Loucy (cell line): ENCODE results near the gene PCCA.

Experiments
- H2AFZ ChIP-seq: fragments of 200-600 bp; sonication (generic); 2 replicates; pipeline ENCODE4 v1.6.0; 2016; ENCODE audit warnings: antibody characterized with exemption, mild to moderate bottlenecking, low read length, moderate library complexity
- H3F3A ChIP-seq: fragments of 200-600 bp; 2 replicates; pipeline ENCODE4 v1.6.0; 2016; ENCODE audit warnings: antibody characterized with exemption, low read depth, mild to moderate bottlenecking
- H3K27me3 ChIP-seq: fragments of 200-600 bp; sonication (generic); 2 replicates; pipeline ENCODE4 v1.6.1; 2014; ENCODE audit warnings: low read length, mild to moderate bottlenecking; ENCODE audit not compliant: insufficient read depth, poor library complexity, severe bottlenecking
- H3K36me3 ChIP-seq: fragments of 200-600 bp; sonication (generic); 2 replicates; pipeline ENCODE4 v1.6.1; 2016; ENCODE audit warnings: low read length; ENCODE audit not compliant: insufficient read depth
- H3K4me1 ChIP-seq: fragments of 200-600 bp; sonication (generic); 2 replicates; pipeline ENCODE4 v1.5.1; 2014; ENCODE audit warnings: low read length, mild to moderate bottlenecking; ENCODE audit not compliant: insufficient read depth, poor library complexity, severe bottlenecking
- H3K4me2 ChIP-seq: fragments of 200-600 bp; sonication (generic); 2 replicates; pipeline ENCODE4 v1.6.0; 2014; ENCODE audit warnings: antibody characterized with exemption, low read length, low read depth, mild to moderate bottlenecking; ENCODE audit not compliant: poor library complexity, severe bottlenecking
- H3K4me3 ChIP-seq: fragments of 200-600 bp; sonication (generic); 2 replicates; pipeline ENCODE4 v1.5.1; 2014; ENCODE audit warnings: low read length, mild to moderate bottlenecking, mixed read lengths; ENCODE audit not compliant: poor library complexity, severe bottlenecking
- H3K79me2 ChIP-seq: fragments of 200-600 bp; sonication (generic); 2 replicates; pipeline ENCODE4 v1.6.1; 2014; ENCODE audit warnings: low read length; ENCODE audit not compliant: insufficient read depth
- H3K9ac ChIP-seq: fragments of 200-600 bp; sonication (generic); 2 replicates; pipeline ENCODE4 v1.6.0; 2014; ENCODE audit warnings: mild to moderate bottlenecking, low read depth, low read length, moderate library complexity; ENCODE audit not compliant: poor library complexity, severe bottlenecking
- H3K9me2 ChIP-seq: fragments of 200-600 bp; sonication (generic); replicated peaks from 2 replicates; pipeline ENCODE4 v1.6.1; 2016; ENCODE audit warnings: low read depth, low read length, mixed read lengths
- H3K9me3 ChIP-seq: fragments of 200-600 bp; sonication (generic); 2 replicates; pipeline ENCODE4 v1.6.1; 2014; ENCODE audit warnings: mild to moderate bottlenecking, antibody characterized with exemption, low read length, low read depth; ENCODE audit not compliant: insufficient read depth
- H4K20me1 ChIP-seq: fragments of 200-600 bp; sonication (generic); 2 replicates; pipeline ENCODE4 v1.6.0; 2014; ENCODE audit warnings: antibody characterized with exemption, low read length, mild to moderate bottlenecking; ENCODE audit not compliant: insufficient read depth, poor library complexity, severe bottlenecking
- EZH2phosphoT487 ChIP-seq: fragments of 200-600 bp; IDR thresholded peaks from 2 replicates; pipeline ENCODE4 v1.6.1; 2018; ENCODE audit warnings: antibody characterized with exemption, mild to moderate bottlenecking, moderate library complexity, borderline replicate concordance
- TF ChIP-seq, protein P1 (sequence below): fragments of 200-600 bp; sonication (generic); conservative IDR thresholded peaks from 2 replicates; pipeline ENCODE4 v1.5.1; 2014; ENCODE audit warnings: mild to moderate bottlenecking, antibody characterized with exemption, low read length

PCCA gene

GRCh38 chr13:100208626-100209025 is 119.7 kb downstream of the PCCA start:
- Histone ChIP-seq H3K79me2 (no peaks in the 10 kb centered on the region), H3K9me3 (0 out of 2 replicates have a peak, but pooled peaks cover 2% of the 10 kb centered on the region), H2AFZ (no peak overlapping the region), H3K27me3 (no peaks in the 10 kb centered on the region), H3K9me2 (no peaks in the 10 kb centered on the region), H3K4me1 (peaks cover 4% of the 10 kb centered on the region), H3K9ac (no peak overlapping the region), H3F3A (no peaks in the 10 kb centered on the region), H3K4me3 (no peak overlapping the region), H3K4me2 (no peak overlapping the region), H3K36me3 (peaks cover 15% of the 10 kb centered on the region; the same call in 1 of the 2 replicates), H4K20me1 (peaks cover 10% of the 10 kb centered on the region)
- TF ChIP-seq, protein P1, sequence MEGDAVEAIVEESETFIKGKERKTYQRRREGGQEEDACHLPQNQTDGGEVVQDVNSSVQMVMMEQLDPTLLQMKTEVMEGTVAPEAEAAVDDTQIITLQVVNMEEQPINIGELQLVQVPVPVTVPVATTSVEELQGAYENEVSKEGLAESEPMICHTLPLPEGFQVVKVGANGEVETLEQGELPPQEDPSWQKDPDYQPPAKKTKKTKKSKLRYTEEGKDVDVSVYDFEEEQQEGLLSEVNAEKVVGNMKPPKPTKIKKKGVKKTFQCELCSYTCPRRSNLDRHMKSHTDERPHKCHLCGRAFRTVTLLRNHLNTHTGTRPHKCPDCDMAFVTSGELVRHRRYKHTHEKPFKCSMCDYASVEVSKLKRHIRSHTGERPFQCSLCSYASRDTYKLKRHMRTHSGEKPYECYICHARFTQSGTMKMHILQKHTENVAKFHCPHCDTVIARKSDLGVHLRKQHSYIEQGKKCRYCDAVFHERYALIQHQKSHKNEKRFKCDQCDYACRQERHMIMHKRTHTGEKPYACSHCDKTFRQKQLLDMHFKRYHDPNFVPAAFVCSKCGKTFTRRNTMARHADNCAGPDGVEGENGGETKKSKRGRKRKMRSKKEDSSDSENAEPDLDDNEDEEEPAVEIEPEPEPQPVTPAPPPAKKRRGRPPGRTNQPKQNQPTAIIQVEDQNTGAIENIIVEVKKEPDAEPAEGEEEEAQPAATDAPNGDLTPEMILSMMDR = no peak
- TF ChIP-seq EZH2phosphoT487 = no peak

DNA sequence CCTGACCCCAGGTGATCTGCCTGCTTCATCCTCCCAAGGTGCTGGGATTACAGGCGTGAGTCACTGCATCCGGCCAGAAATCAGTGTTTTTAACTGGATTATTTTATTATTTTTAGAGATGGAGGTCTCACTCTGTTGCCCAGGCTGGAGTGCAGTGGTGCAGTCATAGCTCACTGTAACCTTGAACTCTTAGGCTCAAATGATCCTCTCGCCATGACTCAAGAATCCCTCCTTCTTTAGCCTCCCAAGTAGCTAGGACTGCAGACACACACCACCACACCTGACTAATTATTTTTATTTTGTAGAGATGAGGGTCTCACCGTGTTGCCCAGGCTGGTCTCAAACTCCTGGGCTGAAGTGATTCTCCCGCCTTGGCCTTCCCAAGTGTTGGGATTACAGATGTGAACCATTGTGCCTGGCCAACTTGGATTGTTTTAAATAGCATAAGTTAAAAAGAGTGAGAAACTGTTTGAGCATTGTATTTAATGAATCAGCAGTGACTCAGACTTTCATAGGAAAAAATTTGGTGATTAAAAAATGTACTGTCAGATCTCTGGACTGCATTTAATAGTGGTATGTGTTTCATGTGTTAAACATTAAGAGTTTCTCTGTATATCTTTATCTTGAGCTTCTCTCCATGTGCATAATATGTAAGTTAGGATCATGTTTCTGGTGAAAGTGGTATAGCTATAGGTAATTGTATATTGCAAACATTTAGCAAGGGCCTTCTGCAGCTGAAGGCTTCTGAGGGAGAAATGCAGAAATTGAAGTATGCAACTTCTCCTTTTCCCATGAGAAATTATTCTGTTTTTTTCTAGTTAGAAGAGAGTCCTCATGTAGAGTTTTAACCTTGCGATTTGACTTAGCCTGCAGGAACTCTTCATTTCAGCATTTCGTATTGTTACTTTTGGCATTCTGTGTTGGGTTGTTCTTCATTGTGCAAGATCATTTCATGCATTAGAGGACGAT is 121.2 kb downstream of the PCCA start:
- Histone ChIP-seq H3K79me2 (no peaks in the 10 kb centered on the region), H3F3A (no peaks in the 10 kb centered on the region), H2AFZ (no peak overlapping the region), H3K9me2 (no peaks in the 10 kb centered on the region), H3K27me3 (no peaks in the 10 kb centered on the region), H3K4me1 (no peaks in the 10 kb centered on the region), H3K9me3 (0 out of 2 replicates have a peak, but pooled peaks cover 2% of the 10 kb centered on the region), H3K4me2 (no peak overlapping the region), H4K20me1 (peaks cover 2% of the 10 kb centered on the region), H3K36me3 (peaks cover 15% of the 10 kb centered on the region; the same call in 1 of the 2 replicates), H3K9ac (no peak overlapping the region), H3K4me3 (no peak overlapping the region)
- TF ChIP-seq, protein P1 = no peak

DNA sequence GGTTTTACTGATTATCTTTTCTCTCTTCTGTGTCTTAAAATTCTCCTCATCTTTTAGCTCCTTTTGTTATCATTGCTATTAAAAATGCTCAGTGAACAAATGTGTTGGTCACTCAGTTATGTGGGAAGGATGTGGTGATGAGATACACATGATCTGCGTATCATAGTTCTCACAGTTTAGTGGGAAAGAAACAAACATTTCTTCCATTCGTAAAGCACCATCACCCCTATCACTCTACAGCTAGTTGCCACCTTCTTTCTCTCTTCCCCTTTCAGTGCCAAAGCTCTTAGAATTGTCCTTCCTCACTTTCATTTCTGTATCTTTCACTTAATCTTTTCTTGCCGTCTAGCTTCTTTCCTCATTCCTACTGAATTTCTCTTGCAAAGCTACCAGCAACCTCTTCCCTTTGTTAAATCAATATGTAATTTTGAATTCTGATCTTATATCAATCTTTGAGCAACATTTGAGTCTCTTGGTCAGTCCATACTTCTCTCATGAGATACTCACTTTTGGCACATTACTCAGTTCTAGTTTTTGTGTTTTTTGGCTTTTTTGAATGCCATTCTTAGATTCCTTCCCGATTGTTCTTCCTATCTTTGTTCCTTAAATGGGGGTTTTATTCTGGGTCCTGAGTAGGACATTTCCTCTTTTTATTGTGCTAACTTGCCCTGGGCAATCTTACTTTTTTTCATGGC is 122.3 kb downstream of the PCCA start:
- H3K4me3 ChIP-seq = no peak overlapping the region
- no peak for TF ChIP-seq EZH2phosphoT487
- TF ChIP-seq, protein P1 = no peak

More for the DNA sequence above, 122.3 kb downstream of the PCCA start:
- Histone ChIP-seq H3K4me1 (no peaks in the 10 kb centered on the region), H4K20me1 (no peaks in the 10 kb centered on the region), H2AFZ (no peak overlapping the region), H3K9me3 (0 out of 2 replicates have a peak, but pooled peaks cover 2% of the 10 kb centered on the region), H3K9ac (no peak overlapping the region), H3K27me3 (no peaks in the 10 kb centered on the region), H3K4me2 (no peak overlapping the region), H3K9me2 (no peaks in the 10 kb centered on the region), H3K36me3 (peaks cover 15% of the 10 kb centered on the region; the same call in 1 of the 2 replicates), H3F3A (no peaks in the 10 kb centered on the region), H3K79me2 (no peaks in the 10 kb centered on the region)
